Amniotic stem cell (primary cell): ENCODE data around the gene NDUFA12.

Experiments used
- DNase-seq: peaks from one replicate; lab custom pipeline; 2025; lab: John Stamatoyannopoulos, UW

The NDUFA12 gene

GRCh38 chr12:94980577-94980976 lies 22.9 kb downstream of the NDUFA12 start:
- no peak for DNase-seq

- no peak for DNase-seq
These were observed 23.6 kb downstream of the NDUFA12 start for GRCh38 chr12:94979941-94980340.

GRCh38 chr12:94977766-94978468 lies 25.6 kb downstream of the NDUFA12 start:
- DNase-seq, result no peak

- DNase-seq, result peak; percentile 64
These were observed 30.3 kb downstream of the NDUFA12 start for GRCh38 chr12:94973221-94973620.

- DNase-seq, result no peak
These were observed 30.7 kb downstream of the NDUFA12 start for GRCh38 chr12:94972795-94973194.

GRCh38 chr12:94971923-94972322 lies 31.6 kb downstream of the NDUFA12 start:
- no peak for DNase-seq

- DNase-seq, result no peak
These were observed 32.9 kb downstream of the NDUFA12 start for GRCh38 chr12:94970560-94970959.

- no peak for DNase-seq
These were observed 34.1 kb downstream of the NDUFA12 start for GRCh38 chr12:94969424-94969823.

GRCh38 chr12:94965982-94966630 lies 37.4 kb downstream of the NDUFA12 start:
- DNase-seq, result no peak

GRCh38 chr12:94963649-94964048 lies 39.8 kb downstream of the NDUFA12 start:
- no peak for DNase-seq

GRCh38 chr12:94962670-94963069 lies 40.8 kb downstream of the NDUFA12 start:
- no peak for DNase-seq

- no peak for DNase-seq
These were observed 41.6 kb downstream of the NDUFA12 start for GRCh38 chr12:94961911-94962310.

GRCh38 chr12:94961256-94961824 lies 42.2 kb downstream of the NDUFA12 start:
- no peak for DNase-seq

GRCh38 chr12:94957006-94957405 lies 46.5 kb downstream of the NDUFA12 start:
- no peak for DNase-seq

GRCh38 chr12:94954948-94955592 lies 48.4 kb downstream of the NDUFA12 start:
- no peak for DNase-seq

- DNase-seq, result no peak
These were observed 49.3 kb downstream of the NDUFA12 start for GRCh38 chr12:94954029-94954685.

GRCh38 chr12:94952325-94952724 lies 51.2 kb downstream of the NDUFA12 start:
- DNase-seq, result no peak

- DNase-seq, result no peak
These were observed 52.2 kb downstream of the NDUFA12 start for GRCh38 chr12:94951071-94951934.

GRCh38 chr12:94948232-94948810 lies 55.2 kb downstream of the NDUFA12 start:
- DNase-seq, result no peak

GRCh38 chr12:94942663-94943062 lies 60.8 kb downstream of the NDUFA12 start:
- DNase-seq, result no peak

GRCh38 chr12:94941440-94941862 lies 62.0 kb downstream of the NDUFA12 start:
- DNase-seq, result peak; percentile 80
